HCT116 (cell line): Measurements from ENCODE around the gene NCBP1. TPM values are rescaled to one million over a fixed set of nuclear protein-coding genes. Genes with fewer than 3 reads are reported as not detected.

Experiments
- ATAC-seq: fragments of 200-7000 bp; cut with Tn5 transposase; 2 replicates; pipeline ENCODE4 v1.9.1; 2020; ENCODE audit warnings: mild to moderate bottlenecking, moderate library complexity
- BruUV-seq: library from RNA; stranded (reverse); fragments of 400-500 nt; replicated peaks from 2 replicates; lab custom pipeline; 2021; lab: Mats Ljungman, UMichigan
- CTCF ChIA-PET: fragments of 300-600 bp; sonication (Branson Sonifier 250); formaldehyde crosslinking; loops from one replicate; lab custom pipeline; 2021; ENCODE audit warnings: antibody characterized with exemption; lab: Charles Lee
- POLR2A ChIA-PET: fragments of 300-600, 350-600 bp; sonication (Branson Sonifier 250); formaldehyde crosslinking; loops from one replicate; lab custom pipeline; 2021; ENCODE audit warnings: antibody characterized with exemption; lab: Charles Lee
- RAD21 ChIA-PET, 2 experiments: fragments of 300-600 bp; sonication (Branson Sonifier 250); formaldehyde crosslinking; loops; one replicate each; lab custom pipeline; 2023; ENCODE audit warnings: low total read pairs in 2 of 2; ENCODE audit not compliant: uncharacterized antibody in 2 of 2, unreplicated experiment in 2 of 2, low non-redundant PET in 1 of 2; lab: Charles Lee
- DNase-seq: peaks from one replicate; pipeline ENCODE4 v3.0.0-alpha.2; 2010; ENCODE audit warnings: low read depth, low spot score
- H2AFZ ChIP-seq: fragments of 200-600 bp; shearing (Covaris generic), sonication (generic); 2 replicates; pipeline ENCODE4 v1.6.1; 2017; ENCODE audit warnings: low read depth, mixed run types, mixed read lengths, antibody characterized with exemption, low read length; ENCODE audit not compliant: poor library complexity, severe bottlenecking
- H3K27ac ChIP-seq: 2 replicates; pipeline ENCODE4 v1.5.1; 2012; ENCODE audit warnings: low read depth, low read length
- H3K27me3 ChIP-seq: fragments of 200-600 bp; sonication (generic); 2 replicates; pipeline ENCODE4 v1.6.1; 2016; ENCODE audit warnings: mixed run types, low read length, mixed read lengths; ENCODE audit not compliant: insufficient read depth
- H3K36me3 ChIP-seq, 2 experiments: fragments of 200-500 bp in 1 of 2; fragments of 200-600 bp in 1 of 2; sonication (Bioruptor generic) in 1 of 2; sonication (generic) in 1 of 2; 2 replicates each; pipeline versions ENCODE4 v1.5.1 to v1.6.1; 2014 to 2016; ENCODE audit warnings: low read length in 2 of 2, inconsistent platforms in 1 of 2, mixed read lengths in 1 of 2, mixed run types in 1 of 2; ENCODE audit not compliant: insufficient read depth in 2 of 2, control insufficient read depth in 1 of 2
- H3K4me1 ChIP-seq, 2 experiments: fragments of 200-600 bp in 1 of 2; sonication (generic) in 1 of 2; 2 replicates each; pipeline versions ENCODE4 v1.5.1 to v1.6.1; 2012 to 2017; ENCODE audit warnings: low read length in 2 of 2, inconsistent platforms in 1 of 2, mild to moderate bottlenecking in 1 of 2, mixed read lengths in 1 of 2, mixed run types in 1 of 2, moderate library complexity in 1 of 2; ENCODE audit not compliant: insufficient read depth in 2 of 2, control insufficient read depth in 1 of 2
- H3K4me2 ChIP-seq: fragments of 200-600 bp; sonication (generic); 2 replicates; pipeline ENCODE4 v1.6.1; 2017; ENCODE audit warnings: mixed run types, low read length, mixed read lengths
- H3K4me3 ChIP-seq, 2 experiments: fragments of 200-600 bp in 1 of 2; sonication (generic) in 1 of 2; replicated peaks in 1 of 2; 2 replicates each; pipeline ENCODE4 v1.5.1; 2011 to 2016; ENCODE audit warnings: low read length in 2 of 2, control low read depth in 1 of 2, low read depth in 1 of 2, mild to moderate bottlenecking in 1 of 2, mixed read lengths in 1 of 2, mixed run types in 1 of 2
- H3K79me2 ChIP-seq: fragments of 200-600 bp; sonication (generic); 2 replicates; pipeline ENCODE4 v1.6.1; 2017; ENCODE audit warnings: mild to moderate bottlenecking, mixed run types, low read length, moderate library complexity, mixed read lengths; ENCODE audit not compliant: insufficient read depth
- H3K9ac ChIP-seq: fragments of 200-600 bp; sonication (generic); 2 replicates; pipeline ENCODE4 v1.6.1; 2016; ENCODE audit warnings: low read length, mixed read lengths
- H3K9me2 ChIP-seq: fragments of 200-600 bp; sonication (generic), shearing (Covaris generic); 2 replicates; pipeline ENCODE4 v1.6.1; 2017; ENCODE audit warnings: mixed run types, mild to moderate bottlenecking, moderate library complexity; ENCODE audit not compliant: insufficient read depth
- H3K9me3 ChIP-seq, 2 experiments: fragments of 200-500 bp in 1 of 2; fragments of 200-600 bp in 1 of 2; sonication (Bioruptor generic) in 1 of 2; sonication (generic) in 1 of 2; 2 replicates each; pipeline ENCODE4 v1.6.1; 2014 to 2017; ENCODE audit warnings: low read length in 2 of 2, mixed read lengths in 2 of 2, inconsistent platforms in 1 of 2, low read depth in 1 of 2, mild to moderate bottlenecking in 1 of 2, mixed run types in 1 of 2, moderate library complexity in 1 of 2; ENCODE audit not compliant: control insufficient read depth in 1 of 2, insufficient read depth in 1 of 2
- H4K20me1 ChIP-seq: fragments of 200-600 bp; sonication (generic), shearing (Covaris generic); 2 replicates; pipeline ENCODE4 v1.6.1; 2017; ENCODE audit warnings: mixed run types, mild to moderate bottlenecking, moderate library complexity; ENCODE audit not compliant: insufficient read depth
- ATF3 ChIP-seq: IDR thresholded peaks from 2 replicates; pipeline ENCODE4 v1.6.1; 2012
- ELF1 ChIP-seq: IDR thresholded peaks from 2 replicates; pipeline ENCODE4 v1.6.1; 2012; ENCODE audit warnings: low read depth, borderline replicate concordance
- EZH2 ChIP-seq: fragments of 200-600 bp; sonication (generic); IDR thresholded peaks from 2 replicates; pipeline ENCODE4 v1.6.1; 2017; ENCODE audit warnings: antibody characterized with exemption, mixed run types
- FOSL1 ChIP-seq: IDR thresholded peaks from 2 replicates; pipeline ENCODE4 v1.6.1; 2012; ENCODE audit warnings: low read depth
- MAX ChIP-seq: IDR thresholded peaks from 2 replicates; pipeline ENCODE4 v1.6.1; 2012
- POLR2AphosphoS5 ChIP-seq: IDR thresholded peaks from 2 replicates; pipeline ENCODE4 v1.6.1; 2011; ENCODE audit warnings: mild to moderate bottlenecking, low read depth, low read length, moderate library complexity
- SP1 ChIP-seq: IDR thresholded peaks from 2 replicates; pipeline ENCODE4 v1.6.1; 2012; ENCODE audit warnings: low read depth
- TCF7L2 ChIP-seq: IDR thresholded peaks from 2 replicates; pipeline ENCODE4 v1.7.0; 2011; ENCODE audit warnings: borderline replicate concordance, inconsistent platforms; ENCODE audit not compliant: insufficient read depth, insufficient read length; ENCODE audit errors: extremely low read depth
- ZBTB33 ChIP-seq: IDR thresholded peaks from 2 replicates; pipeline ENCODE4 v1.6.1; 2011; ENCODE audit warnings: mild to moderate bottlenecking, low read length, moderate library complexity; ENCODE audit not compliant: insufficient replicate concordance; ENCODE audit errors: extremely low read depth
- intact Hi-C: fragments of 100-400 bp; cut with micrococcal nuclease; formaldehyde crosslinking; loops from 2 replicates; pipeline ENCODE4 v1.10.0; 2022
- total RNA-seq: library from RNA; stranded (reverse); gene quantifications from one replicate; pipeline ENCODE4 v1.2.1, GENCODE V29; 2021; ENCODE audit not compliant: unreplicated experiment

NCBP1 gene
- total RNA-seq, 1 experiment from 2014 or later = 32.9 TPM

DNA sequence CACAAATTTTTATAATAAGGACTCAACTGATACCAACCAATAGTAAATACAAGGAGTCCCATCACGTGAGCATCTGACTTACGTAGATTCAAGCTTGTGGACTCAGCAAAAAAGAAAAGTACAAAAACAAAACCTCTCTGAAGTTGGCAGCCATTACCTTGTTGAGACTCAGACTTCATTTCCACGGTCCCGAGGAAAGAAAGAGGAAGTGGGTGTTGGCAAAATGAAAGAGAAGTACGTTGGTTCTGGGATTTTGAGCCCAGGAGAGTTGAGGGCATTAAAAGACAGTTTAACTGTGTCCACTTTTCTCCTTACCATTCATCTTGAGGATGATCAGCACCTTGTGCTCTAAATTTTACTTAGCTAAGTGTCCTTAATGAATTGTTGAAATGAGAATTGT lies 26.7 kb downstream of the NCBP1 start:
- Histone ChIP-seq H3K4me2 (no peak overlapping the region), H4K20me1 (no peaks in the 10 kb centered on the region; the same call in 1 of the 2 replicates), H3K9me2 (no peaks in the 10 kb centered on the region), H3K4me3 (no peak overlapping the region), H3K36me3 (peaks cover 64 to 75% of the 10 kb centered on the region in 2 experiments), H3K27ac (no peak overlapping the region), H3K79me2 (peaks cover 5% of the 10 kb centered on the region; the same call in 1 of the 2 replicates), H3K27me3 (no peaks in the 10 kb centered on the region), H3K4me1 (no peaks in the 10 kb centered on the region), H3K9me3 (no peaks in the 10 kb centered on the region), H3K9ac (no peak overlapping the region), H2AFZ (no peak overlapping the region)
- BruUV-seq = no TSS peak
- intact Hi-C loops = no loop called here
- ChIA-PET POLR2A (no interaction called here), CTCF (no interaction called here), RAD21 (no interaction called here)
- ATAC-seq = no peak
- TF ChIP-seq FOSL1 (no peak), ELF1 (no peak), ATF3 (no peak), POLR2AphosphoS5 (no peak), MAX (no peak), ZBTB33 (no peak), EZH2 (no peak), TCF7L2 (no peak), SP1 (no peak)
- no peak for DNase-seq
